Cardiac muscle cell (in vitro differentiated cells and primary cell): ENCODE measurements around the gene GALNT18. TPM values are rescaled to one million over a fixed set of nuclear protein-coding genes. Genes with fewer than 3 reads are reported as not detected.

Experiments
- DNase-seq, 2 donors: peaks; one replicate each; pipeline versions ENCODE4 v3.0.0 to v3.0.0-alpha.2; 2010 to 2017; ENCODE audit warnings: low read depth in 1 of 2, low spot score in 1 of 2
- H3K27ac ChIP-seq: fragments of 200-600 bp; sonication (generic); 2 replicates; pipeline ENCODE4 v1.5.1; 2016
- H3K27me3 ChIP-seq: fragments of 200-600 bp; sonication (generic); 2 replicates; pipeline ENCODE4 v1.6.0; 2016; ENCODE audit warnings: control low read depth
- H3K36me3 ChIP-seq: fragments of 200-600 bp; sonication (generic); 2 replicates; pipeline ENCODE4 v1.5.1; 2016; ENCODE audit warnings: control low read depth
- H3K4me1 ChIP-seq: fragments of 200-600 bp; sonication (generic); 2 replicates; pipeline ENCODE4 v1.8.1; 2017; ENCODE audit warnings: low read depth, mild to moderate bottlenecking, mixed run types
- H3K4me3 ChIP-seq: fragments of 200-600 bp; sonication (generic); 2 replicates; pipeline ENCODE4 v1.5.1; 2016; ENCODE audit warnings: mild to moderate bottlenecking
- H3K9me3 ChIP-seq: fragments of 200-600 bp; sonication (generic); 2 replicates; pipeline ENCODE4 v1.5.1; 2017; ENCODE audit warnings: low read depth, mild to moderate bottlenecking, control low read depth
- polyA plus RNA-seq: library from polyadenylated mRNA; unstranded; fragments of >200 nt; fragmentation: Nextera tagmentation; extraction: Ambion mirVana; gene quantifications from 2 replicates; pipeline ENCODE4 v1.2.1, GENCODE V29; 2016
- total RNA-seq: library from RNA; depleted of rRNA; stranded (reverse); fragments of >200 nt; gene quantifications from 2 replicates; pipeline ENCODE4 v1.2.3, GENCODE V29; 2016
- TF ChIP-seq, protein P1 (sequence below): IDR thresholded peaks from 2 replicates; pipeline ENCODE4 v1.5.1; 2012; ENCODE audit warnings: low read depth, mild to moderate bottlenecking, low read length

The GALNT18 gene
- total and polyA plus RNA-seq, 2 experiments from 2014 or later, result 2.1 to 2.2 TPM

DNA sequence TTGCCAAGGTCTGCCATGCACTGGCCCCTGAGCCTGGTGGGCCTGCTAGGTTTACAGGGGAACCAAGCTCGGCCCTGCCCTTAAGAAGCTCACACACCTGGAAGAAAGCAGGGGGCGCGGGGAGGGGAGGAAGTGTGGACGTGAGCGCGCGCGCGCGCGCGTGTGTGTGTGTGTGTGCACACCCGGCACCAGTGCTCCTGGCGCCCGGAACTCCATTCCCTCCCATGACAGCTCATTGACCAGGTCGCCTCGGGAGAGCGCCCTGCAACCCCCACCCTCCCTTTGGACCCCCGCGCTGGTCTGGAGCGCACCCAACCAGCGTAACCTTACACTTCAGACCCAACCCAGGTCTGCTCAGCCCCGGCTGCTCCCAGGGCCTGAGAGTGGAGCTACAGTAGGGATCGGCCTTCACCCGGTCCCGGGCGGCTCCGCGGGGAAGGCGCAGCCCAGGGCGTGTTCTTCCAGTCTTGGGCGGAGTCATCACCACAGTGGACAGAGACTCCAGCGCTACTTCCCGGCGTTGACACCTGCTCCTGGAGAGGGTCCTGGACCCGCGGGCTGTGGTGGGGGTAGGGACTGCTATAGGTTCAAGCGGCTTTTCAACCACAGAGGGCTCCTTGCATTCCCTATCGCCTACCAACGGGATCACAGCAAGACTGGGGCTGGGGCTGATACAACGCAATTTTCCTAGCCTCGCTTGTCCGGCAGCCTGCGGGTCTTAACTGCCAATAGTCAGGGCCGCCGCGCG, 1.5 kb downstream of the GALNT18 start:
- peak in 1 of 2 donors; percentile 48 for DNase-seq
- H3K36me3 ChIP-seq, result no peaks in the 10 kb centered on the region
- H3K9me3 ChIP-seq, result no peaks in the 10 kb centered on the region
- peaks cover 72% of the 10 kb centered on the region for H3K27me3 ChIP-seq
- TF ChIP-seq, protein P1, sequence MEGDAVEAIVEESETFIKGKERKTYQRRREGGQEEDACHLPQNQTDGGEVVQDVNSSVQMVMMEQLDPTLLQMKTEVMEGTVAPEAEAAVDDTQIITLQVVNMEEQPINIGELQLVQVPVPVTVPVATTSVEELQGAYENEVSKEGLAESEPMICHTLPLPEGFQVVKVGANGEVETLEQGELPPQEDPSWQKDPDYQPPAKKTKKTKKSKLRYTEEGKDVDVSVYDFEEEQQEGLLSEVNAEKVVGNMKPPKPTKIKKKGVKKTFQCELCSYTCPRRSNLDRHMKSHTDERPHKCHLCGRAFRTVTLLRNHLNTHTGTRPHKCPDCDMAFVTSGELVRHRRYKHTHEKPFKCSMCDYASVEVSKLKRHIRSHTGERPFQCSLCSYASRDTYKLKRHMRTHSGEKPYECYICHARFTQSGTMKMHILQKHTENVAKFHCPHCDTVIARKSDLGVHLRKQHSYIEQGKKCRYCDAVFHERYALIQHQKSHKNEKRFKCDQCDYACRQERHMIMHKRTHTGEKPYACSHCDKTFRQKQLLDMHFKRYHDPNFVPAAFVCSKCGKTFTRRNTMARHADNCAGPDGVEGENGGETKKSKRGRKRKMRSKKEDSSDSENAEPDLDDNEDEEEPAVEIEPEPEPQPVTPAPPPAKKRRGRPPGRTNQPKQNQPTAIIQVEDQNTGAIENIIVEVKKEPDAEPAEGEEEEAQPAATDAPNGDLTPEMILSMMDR, result no peak
- H3K4me3 ChIP-seq, result peak overlapping the region; percentile 43
- H3K4me1 ChIP-seq, result no peaks in the 10 kb centered on the region
- H3K27ac ChIP-seq, result no peak overlapping the region

DNA sequence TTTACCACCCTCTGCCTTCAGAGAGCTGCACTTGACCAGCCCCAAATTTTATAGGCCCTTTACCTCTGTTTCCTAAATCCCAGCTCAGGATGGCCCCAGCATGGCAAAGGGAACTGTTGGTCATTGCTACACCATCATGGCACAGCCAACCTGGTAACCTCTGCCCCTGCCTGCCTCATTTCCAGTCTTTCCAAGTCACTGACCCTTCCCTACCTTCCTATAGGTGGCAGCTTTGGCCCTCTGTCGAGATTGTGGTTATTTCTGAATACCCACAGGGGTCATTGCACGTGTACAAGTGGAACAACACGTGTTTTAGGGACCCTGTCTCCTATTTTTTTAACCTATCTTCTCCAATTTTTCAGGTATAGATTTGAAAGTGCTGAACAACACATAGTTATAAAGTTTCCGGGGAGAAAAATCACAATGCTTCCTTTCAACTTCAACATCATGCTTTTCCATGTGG, 2.8 kb downstream of the GALNT18 start:
- Histone ChIP-seq H3K4me3 (no peak overlapping the region), H3K27ac (no peak overlapping the region), H3K9me3 (no peaks in the 10 kb centered on the region), H3K36me3 (no peaks in the 10 kb centered on the region), H3K27me3 (peaks cover 80% of the 10 kb centered on the region), H3K4me1 (no peaks in the 10 kb centered on the region)
- TF ChIP-seq, protein P1, result no peak
- peak in 1 of 2 donors; percentile 26 for DNase-seq

DNA sequence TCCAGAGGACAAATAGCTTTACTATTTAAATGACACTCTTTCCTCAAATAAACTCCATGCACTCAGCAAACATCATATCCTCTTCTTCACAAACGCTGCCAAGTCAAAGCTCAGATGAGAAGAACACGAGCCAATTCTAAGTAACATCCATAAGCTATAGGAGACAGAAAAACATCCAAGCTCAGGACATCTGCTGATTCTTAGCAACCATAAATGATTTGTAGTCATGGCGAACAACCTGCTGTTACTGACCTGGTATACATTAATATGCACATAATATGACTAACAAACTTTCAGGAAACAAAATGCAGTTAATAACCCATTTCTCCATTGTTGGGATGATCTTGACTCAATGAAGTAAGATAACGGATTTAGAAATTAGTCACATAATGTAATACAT, 6.7 kb downstream of the GALNT18 start:
- Histone ChIP-seq H3K9me3 (no peaks in the 10 kb centered on the region), H3K4me3 (no peak overlapping the region), H3K4me1 (no peaks in the 10 kb centered on the region), H3K27me3 (peaks cover 72% of the 10 kb centered on the region), H3K27ac (no peak overlapping the region), H3K36me3 (no peaks in the 10 kb centered on the region)
- TF ChIP-seq, protein P1, result no peak
- DNase-seq, result no peak

DNA sequence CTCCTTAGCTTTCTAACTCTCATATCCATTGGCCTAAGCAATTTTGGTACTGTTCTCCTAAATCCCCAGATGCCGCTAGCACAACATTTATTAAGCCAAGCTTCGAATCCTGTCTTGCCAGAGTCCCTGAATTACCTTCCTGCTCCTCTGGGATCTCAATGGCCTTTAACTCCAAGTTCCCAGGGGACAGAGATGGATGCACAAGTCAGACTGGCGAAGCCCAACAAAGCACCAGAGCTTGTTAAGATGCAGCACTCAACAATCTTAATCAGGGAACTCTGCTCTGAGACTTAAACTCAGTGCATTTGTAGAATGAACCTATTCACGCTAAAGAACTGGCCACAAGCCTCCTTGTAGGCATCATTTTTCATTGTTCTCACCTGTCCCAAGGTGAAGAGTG, 9.4 kb downstream of the GALNT18 start:
- DNase-seq, result no peak
- Histone ChIP-seq H3K36me3 (no peaks in the 10 kb centered on the region), H3K27ac (no peak overlapping the region), H3K4me1 (no peaks in the 10 kb centered on the region), H3K27me3 (peaks cover 63% of the 10 kb centered on the region), H3K4me3 (no peak overlapping the region), H3K9me3 (no peaks in the 10 kb centered on the region)
- TF ChIP-seq, protein P1, result no peak

DNA sequence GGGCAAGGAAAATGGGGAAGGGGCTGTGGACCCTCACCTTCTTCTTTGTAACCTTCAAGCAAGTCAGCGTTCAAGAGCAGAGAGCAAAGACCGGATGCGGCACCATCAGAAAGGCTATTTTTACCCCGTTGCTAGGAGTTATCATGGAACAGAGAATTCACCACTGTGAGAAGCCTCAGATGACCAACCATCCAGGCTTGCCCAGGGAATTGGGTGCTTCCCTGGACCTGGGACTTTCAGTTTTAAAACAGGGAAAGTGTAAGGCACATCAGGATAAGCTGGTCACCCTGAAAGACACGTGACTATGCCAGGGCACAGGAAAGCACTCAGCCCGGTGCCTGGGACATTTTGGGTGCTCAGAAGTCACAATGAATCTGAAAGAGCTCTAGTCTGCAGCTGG, 10.4 kb downstream of the GALNT18 start:
- DNase-seq, result no peak

More for the DNA sequence above, 10.4 kb downstream of the GALNT18 start:
- Histone ChIP-seq H3K4me1 (no peaks in the 10 kb centered on the region), H3K27ac (no peak overlapping the region), H3K9me3 (no peaks in the 10 kb centered on the region), H3K4me3 (no peak overlapping the region), H3K27me3 (peaks cover 61% of the 10 kb centered on the region), H3K36me3 (no peaks in the 10 kb centered on the region)
- TF ChIP-seq, protein P1, result no peak
